Ovary (tissue), 9 donors: ENCODE results near the gene PRR15L. TPM values are rescaled to one million over a fixed set of nuclear protein-coding genes. Genes with fewer than 3 reads are reported as not detected.
A peak's percentile ranks its signal among the peaks of the same experiment; 100 is the strongest.

Experiments
- DNase-seq, 5 donors: peaks; one replicate each; pipeline ENCODE4 v3.0.0-alpha.2; 2019 to 2020
- H3K27ac ChIP-seq, 2 donors: fragments of 200-600 bp; one replicate each; pipeline versions ENCODE4 v1.5.1 to v1.8.0; 2019 to 2022
- H3K27me3 ChIP-seq: fragments of 200-600 bp; one replicate; pipeline ENCODE4 v1.8.0; 2022
- H3K36me3 ChIP-seq: fragments of 200-600 bp; sonication (generic); one replicate; pipeline ENCODE4 v1.5.1; 2019
- H3K4me1 ChIP-seq: one replicate; pipeline ENCODE4 v1.8.1; 2013; ENCODE audit warnings: mild to moderate bottlenecking, moderate library complexity; ENCODE audit not compliant: insufficient read depth
- H3K4me3 ChIP-seq: fragments of 200-600 bp; sonication (generic); one replicate; pipeline ENCODE4 v1.5.1; 2017
- H3K9me3 ChIP-seq, 2 donors: fragments of 200-600 bp in 1 of 2; sonication (generic) in 1 of 2; one replicate each; pipeline versions ENCODE4 v1.5.1 to v1.8.1; 2013 to 2019; ENCODE audit warnings: mild to moderate bottlenecking in 1 of 2, moderate library complexity in 1 of 2
- CTCF ChIP-seq, 3 donors: fragments of 450-650 bp in 2 of 3; fragments of 200-600 bp in 1 of 3; IDR thresholded peaks; one replicate each; pipeline versions ENCODE4 v1.5.1 to v1.8.0; 2016 to 2022; ENCODE audit warnings: antibody characterized with exemption in 3 of 3, mild to moderate bottlenecking in 1 of 3
- EP300 ChIP-seq: sonication (generic); formaldehyde crosslinking; IDR thresholded peaks from one replicate; pipeline ENCODE4 v1.6.1; 2017; ENCODE audit warnings: antibody characterized with exemption
- POLR2A ChIP-seq: fragments of 450-650 bp; IDR thresholded peaks from one replicate; pipeline ENCODE4 v1.6.1; 2017; ENCODE audit warnings: antibody characterized with exemption, mild to moderate bottlenecking, moderate library complexity
- WGBS, 3 donors: extraction: QIAGEN DNeasy Blood & Tissue Kit in 1 of 3; methylation state at CpG; one replicate each; pipeline versions ENCODE4 v1.1.5 to v1.1.7; 2013 to 2017; 5-methylcytosine and 5-hydroxymethylcytosine counted together
- intact Hi-C, 4 donors: fragments of 100-400 bp; cut with DNase I; formaldehyde crosslinking; loops; one replicate each; pipeline versions ENCODE4 v1.11.0 to v1.15.1; 2022 to 2023
- polyA plus RNA-seq, 2 donors: library from polyadenylated mRNA; stranded (reverse); fragments of 200-250 nt in 1 of 2; fragments of 350-450 nt in 1 of 2; fragmentation: Illumina TruSeq in 1 of 2; extraction: RNeasy Lipid Tissue Mini Kit (QIAGEN cat#74804) in 1 of 2; gene quantifications; one replicate each; pipeline ENCODE4 v1.2.3, GENCODE V29; 2013 to 2014
- total RNA-seq, 7 donors: library from RNA; depleted of rRNA in 2 of 7; stranded (reverse); fragments of >200 nt in 2 of 7; fragmentation: NEBNext Ultra II Directional in 3 of 7; extraction: Animal tissue kit (Norgen Biotek cat#: 25700) in 3 of 7; gene quantifications; one replicate each; pipeline versions ENCODE4 v1.1.0 to v1.2.4, GENCODE V29; 2016 to 2023
- donor health status: DM: no; HTN: no; CAD: no; lungs with moderate emphysema.
- donor health status: DM: no; HTN: no; CAD: no.
- donor health status: Bipolar disorder and iron deficiency.
- donor health status: DM: yes; HTN: yes; CAD: no.
- donor health status: DM: no; HTN: no; CAD: no.
- donor health status: DM: yes; HTN: yes; CAD: no.

PRR15L gene
- total and polyA plus RNA-seq, 9 donors = 0.16 to 22.3 (median 0.38) TPM

- H3K27ac ChIP-seq = no peak overlapping the region
- intact Hi-C loops = loop anchor here in 3 of 4 donors (5.0 to 10.0 kb wide), 2 partner anchors 50 to 72 kb away; partner anchors contain the start of gene SP2 (in 1 of the 3)
- no peaks in the 10 kb centered on the region for H3K36me3 ChIP-seq
- peaks cover 13% of the 10 kb centered on the region for H3K4me1 ChIP-seq
- H3K9me3 ChIP-seq = no peaks in the 10 kb centered on the region
- DNase-seq = no peak
- no peak for TF ChIP-seq EP300
- no peak for TF ChIP-seq CTCF (IDR thresholded peaks at IDR 0.05)
- no peak for TF ChIP-seq POLR2A
- H3K4me3 ChIP-seq = no peak overlapping the region
- H3K27me3 ChIP-seq = no peaks in the 10 kb centered on the region
- WGBS, 3 donors = 78 to 82% (median 82%) methylated on average over 8 of the region's 8 CpGs
Measured at GRCh38 chr17:47945080-47945479, 12.6 kb downstream of the PRR15L start.

GRCh38 chr17:47942568-47942967 is 15.1 kb downstream of the PRR15L start:
- TF ChIP-seq CTCF (IDR thresholded peaks at IDR 0.05) (no peak), EP300 (no peak), POLR2A (no peak)
- WGBS, 3 donors = 72 to 73% (median 73%) methylated on average over 6 of the region's 6 CpGs
- Histone ChIP-seq H3K4me3 (no peak overlapping the region), H3K9me3 (no peaks in the 10 kb centered on the region), H3K36me3 (no peaks in the 10 kb centered on the region), H3K27ac (no peak overlapping the region), H3K4me1 (peaks cover 6% of the 10 kb centered on the region), H3K27me3 (no peaks in the 10 kb centered on the region)
- DNase-seq = no peak
- intact Hi-C loops = loop anchor here in 1 of 4 donors (10.0 kb wide), 1 partner anchor 48 kb away; the partner anchor contains the start of gene SP2

GRCh38 chr17:47942096-47942510 is 15.6 kb downstream of the PRR15L start:
- Histone ChIP-seq H3K4me3 (peak overlapping the region; percentile 82), H3K27ac (peak overlapping the region in 1 of 2 donors; percentile 61), H3K27me3 (no peaks in the 10 kb centered on the region), H3K36me3 (no peaks in the 10 kb centered on the region), H3K9me3 (no peaks in the 10 kb centered on the region), H3K4me1 (peaks cover 6% of the 10 kb centered on the region)
- TF ChIP-seq EP300 = no peak
- no peak for TF ChIP-seq CTCF (IDR thresholded peaks at IDR 0.05)
- TF ChIP-seq POLR2A = no peak
- no peak for DNase-seq
- intact Hi-C loops = loop anchor here in 1 of 4 donors (10.0 kb wide), 1 partner anchor 47 kb away; the partner anchor contains the start of gene SP2
- WGBS, 3 donors = 4 to 11% (median 4%) methylated on average over 5 of the region's 5 CpGs

GRCh38 chr17:47941246-47942095 is 16.2 kb downstream of the PRR15L start, which contains the start of gene PNPO:
TSS of gene PNPO (plus strand) at chr17:47941571. CDS start at chr17:47941676, 105 bp downstream.
- peak within 1 kb of the TSS; percentile 82 for H3K4me3 ChIP-seq
- intact Hi-C loops = loop anchor here in 1 of 4 donors (10.0 kb wide), 1 partner anchor 47 kb away; the partner anchor contains the start of gene SP2
- 0% methylated on average over 37 to 50 of the region's 50 CpGs for WGBS, 3 donors
- H3K27ac ChIP-seq = peak within 1 kb of the TSS; percentile 33 to 61
- H3K27me3 ChIP-seq = no peaks in the 10 kb centered on the region
- TF ChIP-seq CTCF (IDR thresholded peaks at IDR 0.05) = no peak
- peak; percentile 15 for TF ChIP-seq POLR2A
- no peaks in the 10 kb centered on the region for H3K36me3 ChIP-seq
- no peaks in the 10 kb centered on the region for H3K9me3 ChIP-seq
- H3K4me1 ChIP-seq = peaks cover 6% of the 10 kb centered on the region
- DNase-seq = peak; percentile 86 to 92 (median 89)
